GM21619 (cell line): ENCODE data around the gene RNMT.
A peak's percentile ranks its signal among the peaks of the same experiment; 100 is the strongest.

ENCODE experiments used
- ATAC-seq: cut with Tn5 transposase; IDR thresholded peaks from one replicate; pipeline ENCODE4 v1.9.1; 2021; ENCODE audit not compliant: unreplicated experiment

Gene RNMT

GRCh38 chr18:13809531-13810255 is 83.2 kb downstream of the RNMT start:
- ATAC-seq, result no peak

GRCh38 chr18:13810950-13811485 is 84.5 kb downstream of the RNMT start:
- ATAC-seq, result no peak

DNA sequence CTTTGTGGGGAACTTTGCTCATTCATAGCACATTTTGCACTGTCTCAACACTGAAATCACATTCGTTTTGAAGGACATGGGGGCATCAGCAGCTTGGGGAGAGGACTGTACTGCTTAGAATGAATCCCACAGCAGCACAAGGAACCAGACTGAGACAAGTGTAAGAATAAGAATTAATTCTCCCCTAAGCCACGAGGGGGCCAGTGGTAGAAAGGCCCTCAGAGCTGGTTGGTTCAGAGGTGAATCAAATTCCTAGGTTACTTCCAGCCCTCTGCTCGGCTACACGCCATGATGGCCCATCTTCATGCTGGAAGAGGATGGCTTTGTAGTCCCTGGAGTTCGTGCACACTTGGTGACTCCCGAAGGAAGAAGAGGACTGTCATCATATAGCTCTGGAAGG is 85.5 kb downstream of the RNMT start:
- ATAC-seq, result no peak

DNA sequence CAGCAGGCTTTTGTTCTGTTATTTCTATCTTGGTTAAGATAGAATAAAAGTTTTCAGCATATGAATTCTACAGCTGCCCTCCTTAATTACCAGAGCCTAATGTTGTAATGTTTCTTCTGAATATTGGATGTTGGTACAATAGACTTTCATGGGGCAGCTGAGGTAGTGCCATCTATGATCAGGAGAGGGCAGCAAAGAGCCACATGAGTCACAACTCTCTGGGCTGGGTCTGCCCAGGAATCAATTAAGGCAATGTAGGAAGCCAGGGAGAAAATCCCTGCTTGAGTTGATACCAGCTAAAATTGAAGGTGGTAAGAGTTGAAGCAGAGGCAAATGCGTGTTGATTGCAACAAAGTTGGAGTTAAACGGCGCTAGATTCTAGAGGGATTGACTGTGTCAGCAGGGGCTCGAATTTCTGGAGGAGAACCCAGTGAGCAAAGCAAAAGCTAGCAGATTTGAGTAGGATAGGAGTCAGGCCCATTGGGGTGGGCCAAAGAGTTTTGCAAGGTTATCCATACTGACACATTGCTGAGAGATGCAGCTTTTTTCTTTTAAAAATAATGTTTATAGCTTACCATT is 86.9 kb downstream of the RNMT start:
- peak; percentile 86 for ATAC-seq
